ENCODE measurements around the gene AOC3. TPM values are rescaled to one million over a fixed set of nuclear protein-coding genes. Genes with fewer than 3 reads are reported as not detected.

The AOC3 gene
- total and polyA plus RNA-seq, 2 donors (not counting 3 experiments of a cell fraction or from before 2014, with no cell fraction given), result 0.11 to 0.27 TPM

DNA sequence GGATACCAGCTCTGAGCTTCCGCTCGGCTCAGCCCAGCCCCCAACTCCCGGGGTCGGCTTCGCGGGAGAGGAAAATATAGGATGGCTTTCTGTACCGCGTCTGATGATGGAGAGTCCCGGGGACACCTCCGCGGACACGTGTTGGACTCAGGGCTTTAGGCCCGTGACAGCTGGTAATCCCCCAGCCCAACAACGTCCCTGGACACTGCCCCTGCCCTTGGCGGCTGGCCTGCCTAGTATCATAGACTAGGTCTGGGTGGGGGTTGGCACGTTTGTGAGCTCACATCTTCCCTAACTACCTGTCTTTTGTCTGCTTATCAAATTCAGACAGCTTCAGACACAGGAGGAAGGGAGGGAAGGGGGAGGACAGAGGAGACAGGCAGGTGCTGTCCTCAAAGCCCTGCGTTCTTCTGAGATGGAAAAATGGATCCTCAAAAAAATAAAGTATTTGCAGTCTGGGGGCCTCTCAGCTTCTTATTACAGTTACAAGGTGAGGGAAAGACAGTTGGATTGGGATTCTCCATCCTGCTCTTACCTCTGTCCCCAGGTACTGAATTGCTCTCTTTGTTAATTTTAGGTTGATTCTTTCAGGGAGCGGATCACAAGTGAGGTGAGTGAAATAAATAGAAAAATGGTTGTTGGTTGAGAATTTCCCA is 17.1 kb upstream of the AOC3 start:
- Histone ChIP-seq H3K9me1 (replicated peaks; ENCODE audit: control insufficient read depth, extremely low read depth, insufficient read depth, low read length) (no peaks in the 10 kb centered on the region), H3K9me3 (replicated peaks; ENCODE audit: control insufficient read depth, insufficient read depth, low read length) (no peaks in the 10 kb centered on the region), H3K4me2 (ENCODE audit: insufficient read depth, low read length) (peak overlapping the region; percentile 73), H4K20me1 (replicated peaks; ENCODE audit: control insufficient read depth, extremely low read depth, insufficient read depth, low read length) (no peaks in the 10 kb centered on the region), H3K4me3 (replicated peaks in 1 of 3; ENCODE audit: insufficient read depth in 1 of 3, low read depth in 1 of 3, low read length in 3 of 3) (peak overlapping the region; percentile 58 to 81 (median 80)), H2AFZ (ENCODE audit: low read depth, low read length) (peak overlapping the region; percentile 68), H3K4me1 (ENCODE audit: control insufficient read depth, extremely low read depth, insufficient read depth, low read length) (peaks cover 17% of the 10 kb centered on the region), H3K27ac (ENCODE audit: insufficient read depth, low read depth, low read length) (peak overlapping the region; percentile 71), H3K9ac (replicated peaks; ENCODE audit: extremely low read depth, insufficient read depth, low read length) (peak overlapping the region; percentile 86), H3K79me2 (ENCODE audit: control insufficient read depth, insufficient read depth, low read length) (peaks cover 26% of the 10 kb centered on the region), H3K27me3 (ENCODE audit: control insufficient read depth in 2 of 2, insufficient read depth in 2 of 2, low read length in 2 of 2) (peaks cover 0 to 3% of the 10 kb centered on the region in 2 experiments), H3K36me3 (ENCODE audit: control insufficient read depth in 2 of 2, extremely low read depth in 1 of 2, insufficient read depth in 2 of 2, low read length in 2 of 2) (peaks cover 13 to 15% of the 10 kb centered on the region in 2 experiments)
- ChIA-PET POLR2A (no interaction called here), CTCF (interaction anchor here (0.5 to 3.0 kb wide), 6 partner anchors 9 to 164 kb away, joined by 3 to 18 read pairs (median 4); partner anchors contain the start of genes BECN1 and RPL27)
- no peak for TF ChIP-seq GATA2 (IDR thresholded peaks at IDR 0.05; ENCODE audit: insufficient read depth, insufficient read length, low read depth, low read length)
- no peak for TF ChIP-seq JUN (IDR thresholded peaks at IDR 0.05; ENCODE audit: borderline replicate concordance, insufficient read depth, insufficient read length, low read depth)
- TF ChIP-seq FOS (IDR thresholded peaks at IDR 0.05; ENCODE audit: borderline replicate concordance, insufficient read depth, low read length), result no peak
- TF ChIP-seq EZH2 (IDR thresholded peaks at IDR 0.05; ENCODE audit: borderline replicate concordance, low read depth, low read length, severe bottlenecking), result no peak
- TF ChIP-seq, protein P1, sequence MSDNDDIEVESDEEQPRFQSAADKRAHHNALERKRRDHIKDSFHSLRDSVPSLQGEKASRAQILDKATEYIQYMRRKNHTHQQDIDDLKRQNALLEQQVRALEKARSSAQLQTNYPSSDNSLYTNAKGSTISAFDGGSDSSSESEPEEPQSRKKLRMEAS (IDR thresholded peaks at IDR 0.05; ENCODE audit: insufficient read depth, insufficient read length), result no peak
- no peak for TF ChIP-seq POLR2A (IDR thresholded peaks at IDR 0.05; ENCODE audit: low read depth, low read length)
- TF ChIP-seq, protein P2, sequence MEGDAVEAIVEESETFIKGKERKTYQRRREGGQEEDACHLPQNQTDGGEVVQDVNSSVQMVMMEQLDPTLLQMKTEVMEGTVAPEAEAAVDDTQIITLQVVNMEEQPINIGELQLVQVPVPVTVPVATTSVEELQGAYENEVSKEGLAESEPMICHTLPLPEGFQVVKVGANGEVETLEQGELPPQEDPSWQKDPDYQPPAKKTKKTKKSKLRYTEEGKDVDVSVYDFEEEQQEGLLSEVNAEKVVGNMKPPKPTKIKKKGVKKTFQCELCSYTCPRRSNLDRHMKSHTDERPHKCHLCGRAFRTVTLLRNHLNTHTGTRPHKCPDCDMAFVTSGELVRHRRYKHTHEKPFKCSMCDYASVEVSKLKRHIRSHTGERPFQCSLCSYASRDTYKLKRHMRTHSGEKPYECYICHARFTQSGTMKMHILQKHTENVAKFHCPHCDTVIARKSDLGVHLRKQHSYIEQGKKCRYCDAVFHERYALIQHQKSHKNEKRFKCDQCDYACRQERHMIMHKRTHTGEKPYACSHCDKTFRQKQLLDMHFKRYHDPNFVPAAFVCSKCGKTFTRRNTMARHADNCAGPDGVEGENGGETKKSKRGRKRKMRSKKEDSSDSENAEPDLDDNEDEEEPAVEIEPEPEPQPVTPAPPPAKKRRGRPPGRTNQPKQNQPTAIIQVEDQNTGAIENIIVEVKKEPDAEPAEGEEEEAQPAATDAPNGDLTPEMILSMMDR (IDR thresholded peaks at IDR 0.05; ENCODE audit: extremely low read depth in 1 of 2, insufficient read depth in 1 of 2, low read depth in 1 of 2, low read length in 2 of 2), result no peak
- TF ChIP-seq MYC (IDR thresholded peaks at IDR 0.05; ENCODE audit: low read depth, low read length), result no peak
- TF ChIP-seq POLR2AphosphoS5 (IDR thresholded peaks at IDR 0.05; ENCODE audit: insufficient read depth, low read depth, low read length), result no peak
- dilution Hi-C loops (cut with MboI; ENCODE audit: extremely low pct_ligation_motif_present, low sequenced_read_pairs) (no loop called here), intact Hi-C loops (cut with micrococcal nuclease) (loop anchor here (1.0 kb wide), 1 partner anchor 36 kb away; the partner anchor contains the start of genes CNTD1 and COA3)
- DNase-seq (ENCODE audit: low read depth, low spot score), result no peak
- no peak for FAIRE-seq
- BruUV-seq (replicated peaks), result TSS peak; percentile 50

Data from endothelial cell of umbilical vein (primary cell).